Naive thymus-derived CD4-positive, alpha-beta T cell (primary cell): ENCODE data around the gene MSH3. TPM values are rescaled to one million over a fixed set of nuclear protein-coding genes. Genes with fewer than 3 reads are reported as not detected.

Experiments
- ATAC-seq: fragments of 150-1000 bp; cut with Tn5 transposase; 2 replicates; pipeline ENCODE4 v1.10.0; 2021; ENCODE audit warnings: mild to moderate bottlenecking, moderate library complexity
- CTCF ChIA-PET: fragments of 350-600 bp; sonication (Branson Sonifier 250); formaldehyde crosslinking; loops from one replicate; lab custom pipeline; 2021; ENCODE audit warnings: antibody characterized with exemption; lab: Charles Lee
- POLR2A ChIA-PET: fragments of 350-600 bp; sonication (Branson Sonifier 250); formaldehyde crosslinking; loops from one replicate; lab custom pipeline; 2021; ENCODE audit warnings: antibody characterized with exemption, inconsistent platforms; lab: Charles Lee
- DNase-seq, 9 donors: peaks; one replicate each; pipeline versions ENCODE4 v3.0.0 to v3.0.0-alpha.2; 2020 to 2022; ENCODE audit warnings: mixed read lengths in 1 of 9
- H3K27ac ChIP-seq: one replicate; pipeline ENCODE4 v1.7.0; 2013; ENCODE audit warnings: mild to moderate bottlenecking, low read depth, low read length, moderate library complexity
- H3K27me3 ChIP-seq, 2 donors: one replicate each; pipeline ENCODE4 v1.7.0; 2013; ENCODE audit warnings: low read length in 2 of 2, mild to moderate bottlenecking in 2 of 2, moderate library complexity in 2 of 2; ENCODE audit not compliant: control insufficient read depth in 2 of 2, insufficient read depth in 2 of 2
- H3K36me3 ChIP-seq, 3 experiments: 1 replicate in 2 of 3; 2 replicates in 1 of 3; pipeline ENCODE4 v1.7.0; 2013; ENCODE audit warnings: low read length in 3 of 3, mild to moderate bottlenecking in 3 of 3, moderate library complexity in 1 of 3; ENCODE audit not compliant: insufficient read depth in 3 of 3, control insufficient read depth in 2 of 3
- H3K4me1 ChIP-seq, 2 donors: one replicate each; pipeline ENCODE4 v1.7.0; 2013; ENCODE audit warnings: low read length in 2 of 2, mild to moderate bottlenecking in 2 of 2, moderate library complexity in 1 of 2; ENCODE audit not compliant: control insufficient read depth in 2 of 2, insufficient read depth in 2 of 2
- H3K4me3 ChIP-seq: 2 replicates; pipeline ENCODE4 v1.7.0; 2013; ENCODE audit warnings: mild to moderate bottlenecking, low read length
- H3K9me3 ChIP-seq, 3 experiments: 1 replicate in 2 of 3; 2 replicates in 1 of 3; pipeline ENCODE4 v1.7.0; 2013; ENCODE audit warnings: low read length in 3 of 3; ENCODE audit not compliant: control insufficient read depth in 2 of 3
- H3K27ac Mint-ChIP-seq, 9 donors: one replicate each; pipeline ENCODE4 v1.8.0; 2020 to 2022; ENCODE audit warnings: mixed read lengths in 9 of 9, mild to moderate bottlenecking in 8 of 9, moderate library complexity in 5 of 9, inconsistent platforms in 2 of 9
- H3K27me3 Mint-ChIP-seq, 5 donors: one replicate each; pipeline ENCODE4 v1.8.0; 2021 to 2022; ENCODE audit warnings: mixed read lengths in 5 of 5, mild to moderate bottlenecking in 1 of 5
- H3K36me3 Mint-ChIP-seq, 5 donors: one replicate each; pipeline ENCODE4 v1.8.0; 2020 to 2022; ENCODE audit warnings: mixed read lengths in 5 of 5, mild to moderate bottlenecking in 3 of 5, inconsistent platforms in 1 of 5
- H3K4me1 Mint-ChIP-seq, 7 donors: one replicate each; pipeline ENCODE4 v1.8.0; 2020 to 2022; ENCODE audit warnings: mixed read lengths in 7 of 7, mild to moderate bottlenecking in 3 of 7, inconsistent platforms in 1 of 7
- H3K4me3 Mint-ChIP-seq, 10 donors: one replicate each; pipeline ENCODE4 v1.8.0; 2020 to 2022; ENCODE audit warnings: mild to moderate bottlenecking in 10 of 10, mixed read lengths in 10 of 10, moderate library complexity in 6 of 10, inconsistent platforms in 2 of 10
- H3K9me3 Mint-ChIP-seq, 11 donors: one replicate each; pipeline ENCODE4 v1.8.0; 2020 to 2022; ENCODE audit warnings: mixed read lengths in 11 of 11, mild to moderate bottlenecking in 4 of 11, inconsistent platforms in 1 of 11, moderate library complexity in 1 of 11
- intact Hi-C, 2 donors: fragments of 100-400 bp; cut with micrococcal nuclease; formaldehyde crosslinking; loops; one replicate each; pipeline ENCODE4 v1.15.1; 2023
- polyA plus RNA-seq, 2 donors: library from polyadenylated mRNA; unstranded; fragments of 300-500 nt; fragmentation: Illumina TruSeq; gene quantifications; one replicate each; pipeline ENCODE4 v1.2.3, GENCODE V29; 2021
- total RNA-seq, 6 experiments: library from RNA in 5 of 6; stranded (reverse) in 5 of 6; gene quantifications; 1 replicate in 5 of 6; 2 replicates in 1 of 6; pipeline ENCODE4 v1.2.3 and lab custom pipeline; 2021 to 2026

Gene MSH3
- total and polyA plus RNA-seq, 7 experiments from 2014 or later: 10.5 to 20.9 (median 13.0) TPM

DNA sequence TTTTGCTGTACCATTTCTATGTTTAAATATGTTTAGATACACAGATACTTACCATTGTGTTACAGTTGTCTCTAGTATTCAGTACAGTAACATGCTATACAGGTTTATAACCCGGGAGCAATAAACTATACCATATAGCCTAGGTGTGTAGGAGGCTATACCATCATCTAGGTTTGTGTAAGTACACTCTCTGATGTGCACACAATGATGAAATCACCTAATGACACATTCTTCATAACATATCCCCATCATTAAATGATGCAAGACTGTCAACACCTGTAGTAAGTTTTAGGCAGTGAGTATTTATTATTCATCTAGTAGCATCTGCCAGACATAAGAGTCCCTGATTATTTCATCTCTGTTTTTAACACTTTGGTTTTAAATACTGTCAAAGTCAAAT, 7.7 kb downstream of the MSH3 start:
- CTCF ChIA-PET: interaction anchor here (0.6 kb wide), 1 partner anchor 533 kb away, joined by 3 read pairs; no protein-coding TSS in a partner anchor
- no peak for ATAC-seq
- peaks cover 18 to 76% (median 58%) of the 10 kb centered on the region in 5 donors for H3K36me3 Mint-ChIP-seq
- no peaks in the 10 kb centered on the region for H3K9me3 ChIP-seq
- intact Hi-C loops: no loop called here
- peaks cover 3 to 49% (median 26%) of the 10 kb centered on the region in 7 donors for H3K4me1 Mint-ChIP-seq
- no peaks in the 10 kb centered on the region for H3K27me3 ChIP-seq
- H3K36me3 ChIP-seq: peaks cover 14 to 37% (median 15%) of the 10 kb centered on the region in 3 experiments
- H3K4me3 Mint-ChIP-seq: no peak overlapping the region
- no peak overlapping the region for H3K27ac Mint-ChIP-seq
- no peak overlapping the region for H3K4me3 ChIP-seq
- H3K4me1 ChIP-seq: no peaks in the 10 kb centered on the region
- no peaks in the 10 kb centered on the region for H3K27me3 Mint-ChIP-seq
- no peak for DNase-seq
- POLR2A ChIA-PET: no interaction called here
- no peaks in the 10 kb centered on the region for H3K9me3 Mint-ChIP-seq
- no peak overlapping the region for H3K27ac ChIP-seq

DNA sequence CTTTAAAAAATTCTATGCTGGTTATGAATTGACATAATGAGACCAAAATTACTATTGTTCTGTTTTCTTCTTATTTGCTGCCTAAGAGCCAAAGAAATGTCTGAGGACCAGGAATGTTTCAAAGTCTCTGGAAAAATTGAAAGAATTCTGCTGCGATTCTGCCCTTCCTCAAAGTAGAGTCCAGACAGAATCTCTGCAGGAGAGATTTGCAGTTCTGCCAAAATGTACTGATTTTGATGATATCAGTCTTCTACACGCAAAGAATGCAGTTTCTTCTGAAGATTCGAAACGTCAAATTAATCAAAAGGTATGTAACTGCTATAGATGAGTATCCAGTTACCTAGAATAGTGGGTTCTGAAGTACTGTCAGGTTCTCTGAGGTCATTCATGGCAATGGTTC, 10.6 kb downstream of the MSH3 start:
- no peak overlapping the region for H3K4me3 Mint-ChIP-seq
- CTCF ChIA-PET: no interaction called here
- peaks cover 5 to 39% (median 11%) of the 10 kb centered on the region in 3 experiments for H3K36me3 ChIP-seq

DNA sequence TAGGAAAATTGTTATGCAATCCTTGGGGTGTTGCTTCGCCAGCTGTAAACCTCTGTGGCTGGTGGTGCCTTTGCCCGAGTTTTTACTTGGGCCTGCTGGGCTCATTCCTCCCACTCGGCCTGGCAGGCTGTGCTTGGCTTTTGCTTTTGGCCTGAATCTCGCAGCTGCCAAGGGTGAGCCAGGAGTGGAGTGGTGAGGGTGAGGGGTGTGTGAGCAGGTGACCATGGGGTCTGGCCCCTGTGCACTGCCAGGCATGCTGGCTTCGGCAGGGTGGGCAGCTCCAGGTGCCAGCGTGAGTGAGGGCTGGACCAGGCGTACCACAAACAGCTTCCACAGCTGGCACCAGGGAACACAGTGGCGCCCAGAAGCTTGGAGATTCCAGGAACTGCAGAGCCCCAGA, 12.9 kb downstream of the MSH3 start:
- no peaks in the 10 kb centered on the region for H3K27me3 ChIP-seq
- CTCF ChIA-PET: interaction anchor here (0.6 to 1.1 kb wide), 2 partner anchors 11 to 360 kb away, joined by 4 to 5 read pairs; no protein-coding TSS in a partner anchor
- no peaks in the 10 kb centered on the region for H3K4me1 ChIP-seq
- no peak for ATAC-seq
- no peak overlapping the region for H3K4me3 Mint-ChIP-seq
- DNase-seq: no peak
- intact Hi-C loops: no loop called here
- H3K27ac ChIP-seq: no peak overlapping the region
- peaks cover 12 to 50% (median 33%) of the 10 kb centered on the region in 5 donors for H3K36me3 Mint-ChIP-seq
- H3K4me3 ChIP-seq: no peak overlapping the region
- peaks cover under 1 to 32% (median 11%) of the 10 kb centered on the region in 3 experiments for H3K36me3 ChIP-seq
- no peaks in the 10 kb centered on the region for H3K9me3 ChIP-seq
- H3K27ac Mint-ChIP-seq: no peak overlapping the region
- peaks cover 3 to 41% (median 18%) of the 10 kb centered on the region in 7 donors for H3K4me1 Mint-ChIP-seq
- H3K9me3 Mint-ChIP-seq: no peaks in the 10 kb centered on the region
- no peaks in the 10 kb centered on the region for H3K27me3 Mint-ChIP-seq
- POLR2A ChIA-PET: no interaction called here

More for the DNA sequence above, 10.6 kb downstream of the MSH3 start:
- DNase-seq (no peak), ATAC-seq (no peak)
- Mint-ChIP-seq H3K27me3 (no peaks in the 10 kb centered on the region), H3K27ac (peak overlapping the region in 1 of 9 donors; percentile 14), H3K4me1 (peaks cover 3 to 47% (median 29%) of the 10 kb centered on the region in 7 donors), H3K9me3 (no peaks in the 10 kb centered on the region), H3K36me3 (peaks cover 12 to 69% (median 43%) of the 10 kb centered on the region in 5 donors)
- H3K9me3 ChIP-seq: no peaks in the 10 kb centered on the region
- POLR2A ChIA-PET: interaction anchor here (0.6 to 1.8 kb wide), 3 partner anchors 10 to 1345 kb away, joined by 3 to 7 read pairs (median 4); partner anchors contain the start of genes DHFR and MSH3
- no peaks in the 10 kb centered on the region for H3K27me3 ChIP-seq
- intact Hi-C loops: no loop called here
- no peak overlapping the region for H3K27ac ChIP-seq
- H3K4me3 ChIP-seq: no peak overlapping the region
- no peaks in the 10 kb centered on the region for H3K4me1 ChIP-seq

DNA sequence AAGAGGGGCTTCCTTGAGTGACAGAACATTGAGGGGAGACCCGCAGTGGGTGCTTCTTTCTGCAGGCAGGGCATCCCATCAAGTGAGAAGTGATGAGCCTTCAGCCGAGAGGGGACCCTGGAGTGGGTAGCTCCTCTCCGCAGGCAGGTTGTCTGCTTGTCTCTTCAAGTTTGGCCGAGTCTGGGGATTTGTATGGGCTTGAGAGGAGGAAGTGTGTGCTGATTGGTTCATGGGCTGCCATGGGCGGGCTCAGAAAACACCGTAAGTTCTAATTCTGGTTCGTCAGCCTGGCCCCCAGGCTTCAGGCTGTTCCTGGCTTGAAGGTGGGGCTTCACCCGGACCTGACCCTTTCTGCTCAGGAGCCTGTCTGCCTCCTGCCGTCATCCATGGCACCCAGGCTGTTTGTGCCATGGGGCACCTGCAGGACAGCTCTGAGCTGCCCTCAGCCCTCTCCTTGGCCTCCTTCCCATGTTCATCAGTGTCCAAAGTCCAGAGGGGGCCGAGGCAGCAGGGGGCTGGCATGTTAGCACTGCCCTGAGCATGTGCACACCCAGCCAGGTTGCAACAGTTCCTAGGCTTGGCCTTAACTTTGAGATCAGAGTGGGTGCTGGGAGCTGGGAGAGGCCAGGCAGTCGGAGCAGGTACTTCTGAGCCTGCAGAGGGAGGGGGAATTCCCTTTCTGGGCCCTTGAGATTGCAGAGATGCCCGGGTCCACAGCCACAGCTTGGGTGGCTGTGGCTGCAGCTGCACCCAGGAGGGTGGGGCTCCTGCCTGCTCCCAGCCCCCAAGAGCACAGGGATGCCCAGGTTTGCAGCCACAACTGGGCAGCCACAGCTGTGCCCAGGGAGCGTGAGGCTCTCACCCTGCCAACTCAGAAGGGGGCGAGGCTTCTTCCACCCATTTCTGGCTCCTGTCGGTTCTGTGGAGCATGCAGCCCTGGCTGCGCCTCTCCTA, 13.8 kb downstream of the MSH3 start:
- Histone ChIP-seq H3K36me3 (peaks cover 8 to 41% (median 17%) of the 10 kb centered on the region in 3 experiments), H3K27ac (no peak overlapping the region), H3K27me3 (no peaks in the 10 kb centered on the region), H3K4me1 (no peaks in the 10 kb centered on the region), H3K4me3 (no peak overlapping the region), H3K9me3 (no peaks in the 10 kb centered on the region)
- DNase-seq: no peak
- POLR2A ChIA-PET: interaction anchor here (0.5 kb wide), 1 partner anchor 420 kb away, joined by 3 read pairs; no protein-coding TSS in a partner anchor
- peaks cover 3 to 39% (median 17%) of the 10 kb centered on the region in 7 donors for H3K4me1 Mint-ChIP-seq
- no peak overlapping the region for H3K4me3 Mint-ChIP-seq
- H3K27me3 Mint-ChIP-seq: no peaks in the 10 kb centered on the region
- no peak for ATAC-seq
- H3K36me3 Mint-ChIP-seq: peaks cover 10 to 55% (median 28%) of the 10 kb centered on the region in 5 donors
- peak overlapping the region in 4 of 9 donors; percentile 28 to 68 (median 42) for H3K27ac Mint-ChIP-seq
- intact Hi-C loops: no loop called here
- no peaks in the 10 kb centered on the region for H3K9me3 Mint-ChIP-seq
- CTCF ChIA-PET: interaction anchor here (0.7 to 1.1 kb wide), 3 partner anchors 12 to 175 kb away, joined by 3 to 4 read pairs (median 3); no protein-coding TSS in a partner anchor

DNA sequence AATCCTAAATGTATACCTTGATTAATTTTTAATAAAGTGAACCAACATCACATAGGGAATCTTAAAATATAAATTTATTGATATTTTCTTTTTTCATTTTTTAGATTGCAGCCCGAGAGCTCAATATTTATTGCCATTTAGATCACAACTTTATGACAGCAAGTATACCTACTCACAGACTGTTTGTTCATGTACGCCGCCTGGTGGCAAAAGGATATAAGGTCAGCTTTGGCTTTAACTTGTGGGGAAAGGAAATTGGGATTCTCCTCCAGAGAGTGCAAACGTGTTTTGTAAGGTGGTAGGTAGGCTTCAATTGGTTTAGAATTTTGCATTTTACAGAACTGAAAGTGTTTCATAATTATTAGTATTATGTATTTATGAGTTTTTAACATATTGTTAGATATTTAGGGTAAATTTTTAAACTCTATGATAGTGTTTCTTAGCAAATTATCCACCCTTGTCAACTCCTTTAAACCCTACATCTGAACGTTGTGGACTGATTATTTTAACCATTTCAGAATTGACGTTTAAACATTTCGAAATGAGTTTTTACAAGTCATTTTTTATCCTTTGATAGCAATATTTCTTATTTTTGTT, 17.8 kb downstream of the MSH3 start:
- H3K27me3 ChIP-seq: no peaks in the 10 kb centered on the region
- H3K4me3 Mint-ChIP-seq: no peak overlapping the region
- peaks cover 0 to 19% (median 4%) of the 10 kb centered on the region in 7 donors for H3K4me1 Mint-ChIP-seq
- no peaks in the 10 kb centered on the region for H3K27me3 Mint-ChIP-seq
- ATAC-seq (peak; percentile 85), DNase-seq (peak; percentile 26 to 62 (median 48))
- ChIA-PET POLR2A (no interaction called here), CTCF (interaction anchor here (0.6 to 0.9 kb wide), 3 partner anchors 190 to 523 kb away, joined by 3 read pairs; no protein-coding TSS in a partner anchor)
- no peaks in the 10 kb centered on the region for H3K9me3 ChIP-seq
- peaks cover 8 to 44% (median 9%) of the 10 kb centered on the region in 3 experiments for H3K36me3 ChIP-seq
- H3K9me3 Mint-ChIP-seq: peaks cover 0 to 2% (median 0%) of the 10 kb centered on the region in 11 donors
- H3K27ac ChIP-seq: no peak overlapping the region
- peaks cover 7 to 53% (median 27%) of the 10 kb centered on the region in 5 donors for H3K36me3 Mint-ChIP-seq
- H3K4me1 ChIP-seq: no peaks in the 10 kb centered on the region
- intact Hi-C loops: loop anchor here (1.0 to 2.0 kb wide), 6 partner anchors 17 to 581 kb away; no protein-coding TSS in a partner anchor
- H3K4me3 ChIP-seq: no peak overlapping the region
- H3K27ac Mint-ChIP-seq: no peak overlapping the region

DNA sequence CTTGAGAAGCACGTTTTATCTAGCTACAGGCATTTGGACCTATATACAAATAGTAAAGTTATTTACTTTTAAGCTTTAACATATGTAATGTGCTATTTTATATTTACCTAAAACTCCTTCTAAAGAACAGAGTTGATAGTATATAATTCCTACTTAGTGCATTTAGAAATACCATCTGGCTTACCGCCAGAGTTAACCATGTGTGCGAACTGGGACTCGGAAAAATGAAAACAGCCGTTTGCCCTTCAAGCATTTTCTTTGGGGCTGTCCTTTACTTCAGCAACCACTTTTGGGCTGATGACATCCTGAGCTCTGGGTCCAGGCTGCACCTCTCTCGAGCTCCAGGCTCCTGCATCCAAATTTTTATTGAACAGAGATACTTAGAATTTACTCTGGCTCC, 22.3 kb downstream of the MSH3 start:
- no peaks in the 10 kb centered on the region for H3K9me3 ChIP-seq
- no peaks in the 10 kb centered on the region for H3K27me3 Mint-ChIP-seq
- peaks cover 0 to 7% (median 0%) of the 10 kb centered on the region in 7 donors for H3K4me1 Mint-ChIP-seq
- no peak overlapping the region for H3K4me3 Mint-ChIP-seq
- H3K9me3 Mint-ChIP-seq: peaks cover 0 to 2% (median 0%) of the 10 kb centered on the region in 11 donors
- no peak overlapping the region for H3K27ac Mint-ChIP-seq
- ATAC-seq: no peak
- H3K4me1 ChIP-seq: no peaks in the 10 kb centered on the region
- POLR2A ChIA-PET: interaction anchor here (0.6 kb wide), 1 partner anchor 620 kb away, joined by 5 read pairs; no protein-coding TSS in a partner anchor
- no peak overlapping the region for H3K27ac ChIP-seq
- H3K27me3 ChIP-seq: no peaks in the 10 kb centered on the region
- H3K36me3 ChIP-seq: peaks cover 8 to 35% (median 14%) of the 10 kb centered on the region in 3 experiments
- peaks cover 11 to 57% (median 25%) of the 10 kb centered on the region in 5 donors for H3K36me3 Mint-ChIP-seq
- intact Hi-C loops: no loop called here
- no peak overlapping the region for H3K4me3 ChIP-seq
- CTCF ChIA-PET: no interaction called here
- no peak for DNase-seq
